Stimulated activated CD4-positive, alpha-beta T cell treated with anti-CD3 and anti-CD28 coated beads, Interleukin-12 subunit alpha, Interleukin-12 subunit beta, amount 100 ng/mL, for 4 hours (primary cell): ENCODE data around the gene HDAC10.

ENCODE experiments used
- DNase-seq: peaks from one replicate; pipeline ENCODE4 v3.0.0-alpha.2; 2020

HDAC10 gene

GRCh38 chr22:50269573-50269969, 18.5 kb upstream of the HDAC10 start:
- DNase-seq, result no peak

DNA sequence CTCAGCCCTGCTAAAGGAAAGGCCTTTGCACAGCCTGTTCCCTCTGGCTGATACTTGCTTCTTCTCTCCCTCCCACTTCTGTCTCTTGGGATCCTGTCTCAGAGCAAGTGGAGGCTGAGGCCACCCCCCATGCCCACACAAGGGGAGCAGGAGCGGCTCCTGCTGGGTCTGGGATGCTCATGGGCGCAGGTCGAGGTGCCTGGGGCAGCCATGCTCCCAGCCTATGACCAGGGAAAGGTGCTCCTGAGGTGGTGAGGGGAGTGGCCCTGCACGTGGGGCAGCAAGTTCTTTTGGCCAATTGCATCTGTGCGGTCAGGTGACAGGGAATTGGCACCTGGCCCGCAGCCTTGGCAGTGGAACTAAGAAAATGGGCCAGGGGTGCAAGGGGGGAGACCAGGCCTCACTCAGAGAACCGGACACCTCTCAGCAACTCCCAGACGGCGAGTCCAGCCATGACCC, 17.6 kb upstream of the HDAC10 start:
- DNase-seq, result no peak

DNA sequence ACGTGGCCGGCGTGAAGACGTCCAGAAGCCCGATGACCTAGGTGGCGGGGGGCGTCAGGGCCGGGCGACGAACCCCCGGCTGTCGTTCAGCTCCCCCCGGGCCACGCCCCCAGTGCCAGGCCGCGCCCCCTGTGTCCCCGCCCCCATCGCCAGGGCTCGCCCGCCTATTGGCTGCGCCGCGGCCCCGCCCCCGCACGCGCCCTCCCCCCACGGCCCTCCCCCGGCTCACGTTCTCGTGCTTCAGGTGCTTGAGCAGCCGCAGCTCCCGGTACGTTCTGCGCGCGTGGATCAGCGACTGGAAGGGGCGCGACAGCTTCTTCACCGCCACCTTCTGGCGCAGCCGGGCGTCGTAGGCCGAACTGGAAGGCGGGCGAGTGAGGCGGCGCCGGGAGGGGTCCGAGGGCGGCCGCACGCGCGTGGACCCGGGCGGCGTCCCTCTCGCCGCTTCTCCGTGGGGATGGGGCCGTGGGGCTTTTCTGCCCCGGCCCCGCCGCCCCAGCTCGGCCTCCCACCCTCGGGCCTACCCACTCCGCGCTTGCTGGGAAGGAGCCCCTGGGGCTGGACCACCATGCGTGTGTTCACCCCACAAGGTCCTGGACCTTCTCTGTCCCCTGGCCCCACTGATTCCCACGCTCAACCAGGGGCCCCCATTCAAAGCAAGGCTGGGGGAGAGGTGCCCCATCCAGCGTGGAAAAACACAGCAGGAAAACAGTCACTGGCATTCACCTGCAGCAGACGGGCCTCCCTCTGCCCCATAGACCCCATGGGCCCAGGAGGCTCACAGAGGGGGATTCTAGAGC, 16.7 kb upstream of the HDAC10 start:
- DNase-seq, result peak; percentile 57

DNA sequence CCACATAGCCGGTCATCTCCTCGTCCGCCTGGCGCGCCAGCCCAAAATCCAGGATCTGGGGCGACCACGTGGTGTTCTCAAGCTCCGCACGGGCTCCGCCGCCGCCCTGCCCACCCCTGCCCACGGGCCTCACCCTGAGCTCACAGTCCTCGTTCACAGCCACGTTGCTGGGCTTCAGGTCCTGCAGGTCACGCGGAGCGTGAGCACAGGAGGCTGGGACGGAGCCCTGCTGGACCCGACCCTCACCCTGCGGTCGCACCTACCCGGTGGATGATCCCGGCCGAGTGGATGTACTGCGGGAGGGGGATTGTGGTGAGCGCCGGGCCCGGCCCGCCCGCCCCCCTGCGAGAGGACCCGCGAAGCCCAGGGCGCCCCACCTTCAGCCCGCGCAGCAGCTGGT, 15.9 kb upstream of the HDAC10 start:
- no peak for DNase-seq

- no peak for DNase-seq
Observed at GRCh38 chr22:50264946-50265669, 14.0 kb upstream of the HDAC10 start.

DNA sequence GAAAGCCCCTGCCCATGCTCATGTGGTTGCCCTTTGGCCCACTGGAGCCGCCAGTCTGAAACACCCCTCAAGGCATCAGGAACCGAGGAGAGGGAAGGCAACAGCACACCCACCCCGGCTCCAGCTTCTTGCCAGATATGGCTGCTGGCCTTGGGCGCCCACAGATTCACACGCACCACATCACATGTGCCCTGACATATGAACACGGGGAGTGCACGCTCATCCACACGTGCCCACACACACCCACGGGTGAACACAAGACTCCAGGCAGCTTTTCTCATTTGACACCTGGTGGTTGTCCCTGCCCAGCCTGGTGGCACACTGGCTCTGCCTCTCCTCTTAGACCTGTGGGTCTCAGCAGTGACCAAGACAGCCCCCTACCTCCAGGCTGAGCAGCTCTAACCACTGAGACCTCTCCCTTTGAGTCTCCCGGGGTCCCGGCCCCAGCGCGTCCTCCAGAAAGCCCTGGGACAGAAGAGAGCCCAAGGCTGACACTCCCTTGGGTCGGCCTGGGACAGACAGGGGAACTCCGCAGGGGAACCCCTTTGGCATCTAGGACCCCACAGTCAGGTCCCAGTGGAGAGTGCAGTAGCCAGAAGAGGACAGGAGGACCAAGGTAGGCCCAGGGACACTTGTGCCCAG, 13.2 kb upstream of the HDAC10 start:
- no peak for DNase-seq

DNA sequence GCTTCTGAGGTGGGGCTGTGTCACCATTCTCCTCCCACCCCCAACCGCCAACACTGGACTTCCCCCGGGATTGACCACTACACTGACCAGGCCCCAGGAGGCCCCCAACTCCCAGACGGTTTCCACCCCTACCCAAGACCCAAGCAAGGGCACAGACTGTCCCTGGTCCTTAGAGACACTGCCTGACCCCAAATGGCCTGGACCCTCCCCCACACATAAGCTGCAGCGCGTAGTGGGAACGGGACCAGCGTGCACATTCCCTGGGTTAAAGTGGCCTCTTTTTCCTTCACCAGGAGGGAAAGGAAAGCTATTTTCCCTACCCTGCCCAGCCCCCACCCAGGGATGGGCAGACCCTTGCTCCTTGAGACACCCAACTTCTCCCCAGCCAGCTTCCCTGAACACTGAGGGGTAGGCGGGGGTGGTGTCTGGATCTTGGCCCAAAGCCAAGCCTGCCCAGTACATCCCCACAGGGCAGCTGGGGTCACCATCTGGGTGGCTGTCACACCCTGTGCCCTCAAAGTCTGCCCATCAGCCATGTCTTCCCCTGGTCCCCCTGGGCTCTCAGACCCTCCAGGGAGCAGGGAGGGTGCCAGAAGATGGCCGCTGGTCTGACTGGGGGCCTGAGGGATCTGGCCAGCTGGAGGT, 12.0 kb upstream of the HDAC10 start:
- DNase-seq, result no peak

DNA sequence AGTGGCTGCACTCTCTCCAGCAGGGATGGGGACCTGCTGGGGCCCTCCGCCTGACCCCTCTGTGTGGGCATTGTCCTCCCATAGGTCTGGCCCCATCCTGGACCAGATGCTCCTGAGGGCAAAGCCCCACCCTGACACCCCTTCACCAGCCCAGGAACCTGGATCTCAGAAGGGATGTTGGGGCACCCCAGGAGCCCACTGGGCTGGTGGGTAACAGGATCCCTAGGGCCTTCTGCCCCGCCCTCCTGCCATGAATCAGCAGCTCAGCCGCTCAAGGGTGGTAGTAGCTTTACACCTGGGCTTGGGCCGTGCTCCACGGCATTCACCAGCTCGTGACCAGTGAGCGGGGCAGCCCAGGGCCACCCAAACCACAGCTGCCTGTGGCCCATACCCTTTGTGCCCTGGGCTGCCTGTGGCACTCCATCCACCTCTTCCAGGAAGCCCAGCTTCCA, 11.4 kb upstream of the HDAC10 start:
- DNase-seq, result no peak

DNA sequence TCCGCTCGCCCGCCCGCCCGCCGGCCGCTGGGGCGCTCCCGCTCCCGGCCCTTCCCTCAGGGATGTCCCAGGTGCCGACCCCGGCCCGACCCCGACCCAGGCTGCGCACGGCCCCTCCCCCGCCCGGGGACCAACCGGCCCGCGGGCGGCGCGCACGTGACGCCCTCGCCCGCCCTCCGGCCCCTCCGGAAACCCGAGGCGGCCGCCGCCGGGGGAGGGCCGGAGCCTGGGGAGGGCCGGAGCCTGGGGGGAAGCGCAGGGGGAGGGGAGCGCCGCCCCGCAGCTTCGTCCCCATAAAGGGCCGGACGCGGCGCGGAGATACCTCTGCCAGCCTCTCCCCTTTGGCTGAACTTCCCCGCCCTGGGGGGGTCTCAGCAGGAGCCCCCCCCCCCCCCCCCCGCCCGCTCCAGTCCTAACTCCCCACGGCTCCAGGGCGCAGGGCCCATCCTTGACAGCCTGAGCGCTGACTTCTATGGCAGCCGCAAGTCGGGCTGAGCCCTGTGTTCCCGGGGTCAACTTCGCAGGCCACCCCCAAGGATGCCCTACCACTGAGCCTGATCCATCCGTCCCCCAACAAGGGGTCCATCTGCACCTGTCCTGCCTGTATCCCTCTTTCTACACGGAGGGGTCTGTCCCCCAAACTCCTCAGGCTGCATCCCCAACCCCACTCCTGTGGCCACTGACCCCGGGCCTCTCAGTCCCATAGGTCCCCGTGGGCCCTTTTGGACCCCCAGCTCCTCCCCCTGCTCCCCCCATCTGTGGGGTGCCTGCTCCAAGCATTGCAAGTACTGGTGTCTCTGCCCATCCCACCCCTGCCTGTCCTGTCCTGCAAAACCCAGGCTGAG, 10.8 kb upstream of the HDAC10 start, which contains the start of gene MAPK12:
MAPK12 (minus strand) TSS at position 69 of the 845 bp plus-strand sequence. CDS start 174 bp downstream, outside the sequence.
- DNase-seq, result no peak

DNA sequence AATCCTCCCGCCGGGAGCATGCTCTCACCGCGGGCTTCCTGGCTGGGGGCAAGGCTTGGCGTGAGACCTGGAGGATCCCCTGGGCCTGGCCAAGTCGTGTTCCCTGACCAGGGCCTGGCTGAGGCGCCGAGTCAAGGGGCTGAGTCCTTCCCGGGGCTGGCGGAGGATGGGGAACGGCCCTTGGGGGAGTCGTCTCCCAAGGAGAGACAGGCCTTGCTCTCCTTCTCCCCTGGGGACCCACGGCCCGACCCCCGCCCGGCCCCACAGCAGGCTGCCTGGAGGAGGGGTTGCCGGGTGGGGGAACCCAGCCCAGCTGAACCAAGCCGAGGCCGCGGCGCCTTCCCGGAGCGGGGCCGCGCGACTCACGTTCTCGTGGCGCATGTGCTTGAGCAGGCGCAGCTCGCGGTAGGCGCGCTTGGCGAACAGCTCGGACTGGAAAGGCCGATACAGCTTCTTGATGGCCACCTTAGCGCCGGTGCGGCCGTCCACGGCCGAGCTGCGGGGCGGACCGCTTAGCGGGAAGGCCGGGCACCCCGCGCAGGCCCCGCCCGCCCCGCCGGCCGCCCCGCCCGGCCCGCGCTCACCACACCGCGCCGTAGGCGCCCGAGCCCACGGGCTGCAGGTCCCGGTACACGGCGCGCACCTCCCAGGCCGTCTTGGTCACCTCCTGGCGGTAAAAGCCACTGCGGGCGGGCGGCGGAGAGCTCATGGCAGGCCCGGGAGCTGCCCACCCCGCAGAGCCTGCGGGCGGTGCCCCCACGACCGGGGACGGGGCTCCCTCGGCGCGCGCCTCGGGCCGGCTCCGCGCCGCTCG, 9.9 kb upstream of the HDAC10 start:
- peak; percentile 40 for DNase-seq

GRCh38 chr22:50260434-50260800, 9.4 kb upstream of the HDAC10 start:
- DNase-seq, result no peak

- no peak for DNase-seq
Observed at GRCh38 chr22:50259302-50259701, 8.2 kb upstream of the HDAC10 start.

GRCh38 chr22:50258361-50259292, 7.6 kb upstream of the HDAC10 start:
- no peak for DNase-seq

DNA sequence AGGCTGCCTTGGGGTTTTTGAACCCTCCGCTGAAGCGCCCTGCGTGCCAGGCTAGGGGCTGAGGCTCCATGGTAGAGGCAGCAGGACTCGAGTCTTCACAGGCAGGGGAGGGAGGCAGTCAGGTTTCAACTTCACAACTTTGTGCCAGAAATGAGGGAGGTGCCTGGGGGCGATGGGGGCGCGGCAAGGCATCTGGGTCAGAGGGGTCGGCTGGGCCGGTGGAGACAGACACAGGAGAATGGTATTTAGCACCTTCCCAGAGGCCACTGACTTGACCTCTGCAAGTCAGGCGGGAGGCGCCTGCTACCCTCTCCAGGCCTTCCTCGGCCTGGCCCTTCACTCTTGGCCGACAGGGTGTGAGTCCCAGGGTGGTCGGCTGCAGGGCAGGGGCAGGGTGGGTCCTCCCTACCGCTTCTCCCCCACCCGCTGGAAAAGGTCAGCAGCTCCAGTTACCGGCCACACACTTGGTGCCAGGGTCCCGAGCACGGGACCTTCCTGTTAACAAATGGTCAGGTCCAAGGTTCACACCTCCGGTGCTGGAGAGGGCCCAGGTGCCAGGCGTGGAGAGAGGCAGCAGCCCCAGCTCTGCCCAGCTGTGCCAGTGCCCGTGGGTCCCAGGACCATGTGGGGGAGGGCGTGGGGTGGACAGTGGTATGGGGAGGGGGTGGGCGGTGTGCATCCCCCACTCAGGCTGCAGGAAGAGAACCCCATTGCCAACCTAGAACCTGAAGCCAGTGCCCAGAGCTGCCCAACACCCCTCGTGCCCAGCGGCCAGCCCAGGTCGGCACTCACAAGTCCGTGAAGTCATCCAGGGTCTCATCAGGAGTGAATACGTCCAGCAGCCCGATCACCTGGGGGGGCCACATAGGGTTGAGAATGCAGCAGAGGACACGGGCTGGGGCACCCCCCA, 6.6 kb upstream of the HDAC10 start:
- no peak for DNase-seq

- DNase-seq, result no peak
Observed at GRCh38 chr22:50257041-50257440, 6.0 kb upstream of the HDAC10 start.

- DNase-seq, result no peak
Observed at GRCh38 chr22:50256258-50256862, 5.3 kb upstream of the HDAC10 start.

DNA sequence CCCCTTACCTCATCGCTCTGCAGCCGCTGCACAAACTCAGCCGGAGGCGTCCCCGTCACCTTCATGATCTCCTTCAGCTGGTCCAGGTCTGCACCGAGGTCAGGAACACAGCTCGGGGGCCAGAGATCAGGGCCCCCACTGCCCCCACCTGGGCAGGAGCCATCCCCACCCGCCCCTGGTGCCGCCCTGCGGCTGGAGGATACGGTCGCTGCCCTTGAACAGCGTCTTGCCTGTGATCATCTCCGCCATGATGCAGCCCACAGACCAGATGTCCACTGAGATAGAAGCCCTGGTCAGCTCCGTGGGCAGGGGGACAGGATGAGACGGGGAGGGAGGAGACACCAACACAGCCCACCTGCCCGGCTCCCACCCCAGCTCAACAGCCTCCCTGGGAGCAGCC, 4.5 kb upstream of the HDAC10 start:
- DNase-seq, result no peak

DNA sequence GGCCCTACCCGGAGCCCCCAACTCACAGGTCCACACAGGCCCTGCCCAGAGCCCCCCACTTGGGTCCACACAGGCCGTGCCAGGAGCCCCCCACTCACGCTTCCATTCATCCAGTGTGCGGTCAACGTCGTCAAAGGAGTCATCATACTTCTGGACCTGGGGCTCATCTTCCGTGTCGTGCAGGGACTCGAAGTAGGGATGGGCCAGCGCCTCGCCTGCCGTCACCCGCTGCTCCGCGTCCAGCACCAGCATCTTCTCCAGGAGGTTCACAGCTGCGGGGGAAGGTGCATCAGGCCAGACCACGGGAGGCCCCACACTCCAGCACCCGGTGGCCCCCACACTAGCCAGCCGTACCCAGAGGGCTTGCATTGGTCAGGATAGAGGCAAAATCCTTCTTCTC, 4.0 kb upstream of the HDAC10 start:
- no peak for DNase-seq

DNA sequence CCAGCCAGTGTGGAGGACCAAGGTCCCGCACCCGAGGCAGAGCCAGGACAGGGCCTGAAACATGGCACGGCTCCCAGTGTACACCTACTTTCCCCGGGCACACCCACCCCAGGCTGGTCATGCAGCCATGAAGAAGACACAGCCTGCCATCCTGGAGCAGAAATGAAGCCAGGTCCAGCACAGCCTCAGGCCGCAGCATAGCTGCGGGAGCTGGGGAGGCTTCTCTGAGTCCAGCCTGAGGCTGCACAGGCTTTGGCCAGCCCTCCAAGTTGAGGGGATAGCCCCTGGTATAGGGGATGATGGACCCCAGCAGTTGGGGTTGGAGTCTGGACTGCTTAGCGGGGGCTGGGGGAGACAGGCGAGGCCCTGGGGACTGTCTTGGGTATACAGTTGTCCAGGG, 2.9 kb upstream of the HDAC10 start:
- DNase-seq, result no peak
